AG04449 (cell line): ENCODE data around the gene TTYH2.
"Not testable (repeated sequence)": the region's sequence is repeated elsewhere in the genome, so short reads cannot be mapped to it uniquely, and the experiment has no call there.

ENCODE experiments used
- CTCF ChIA-PET: fragments of 350-600 bp; formaldehyde crosslinking; extraction: SDS; loops from one replicate; lab custom pipeline; 2021; ENCODE audit warnings: antibody characterized with exemption; lab: Yijun Ruan, JAX
- POLR2A ChIA-PET: fragments of 400-600, 350-600 bp; formaldehyde crosslinking; extraction: SDS; loops from one replicate; lab custom pipeline; 2020; ENCODE audit warnings: antibody characterized with exemption, inconsistent platforms; lab: Yijun Ruan, JAX
- DNase-seq: peaks from one replicate; pipeline ENCODE4 v3.0.0-alpha.2; 2010; ENCODE audit warnings: low read depth, low spot score
- H3K4me3 ChIP-seq: 2 replicates; pipeline ENCODE4 v1.5.1; 2011; ENCODE audit warnings: low read depth, mild to moderate bottlenecking, control low read depth, low read length
- CTCF ChIP-seq: IDR thresholded peaks from one replicate; pipeline ENCODE4 v1.5.1; 2011; ENCODE audit warnings: mild to moderate bottlenecking, moderate library complexity, low read length, control low read depth, inconsistent platforms; ENCODE audit not compliant: insufficient read depth; ENCODE audit errors: missing control alignments

The TTYH2 gene

GRCh38 chr17:74183411-74183810 is 30.0 kb upstream of the TTYH2 start:
- no peak for TF ChIP-seq CTCF
- H3K4me3 ChIP-seq: no peak overlapping the region
- POLR2A ChIA-PET: no interaction called here
- no peak for DNase-seq
- CTCF ChIA-PET: interaction anchor here (1.2 to 1.7 kb wide), 2 partner anchors 20 to 752 kb away, joined by 3 to 4 read pairs; partner anchors contain the start of gene RPL38

GRCh38 chr17:74185571-74186185 is 27.7 kb upstream of the TTYH2 start:
- no peak for TF ChIP-seq CTCF
- DNase-seq: no peak
- ChIA-PET POLR2A (no interaction called here), CTCF (interaction anchor here (0.7 to 11.4 kb wide), 2 partner anchors 17 to 272 kb away, joined by 3 to 138 read pairs; partner anchors contain the start of gene RPL38)
- no peak overlapping the region for H3K4me3 ChIP-seq

- ChIA-PET POLR2A (no interaction called here), CTCF (interaction anchor here (2.1 to 11.4 kb wide), 2 partner anchors 16 to 757 kb away, joined by 6 to 138 read pairs; partner anchors contain the start of gene RPL38)
- no peak for TF ChIP-seq CTCF
- DNase-seq: no peak
- no peak overlapping the region for H3K4me3 ChIP-seq
Observed at GRCh38 chr17:74186498-74186897, 26.9 kb upstream of the TTYH2 start.

- ChIA-PET CTCF (interaction anchor here (0.9 to 11.4 kb wide), 4 partner anchors 9 to 758 kb away, joined by 3 to 138 read pairs (median 6); partner anchors contain the start of gene RPL38), POLR2A (no interaction called here)
- DNase-seq: no peak
- no peak overlapping the region for H3K4me3 ChIP-seq
- no peak for TF ChIP-seq CTCF
Observed at GRCh38 chr17:74187761-74188160, 25.6 kb upstream of the TTYH2 start.

GRCh38 chr17:74188687-74189086 is 24.7 kb upstream of the TTYH2 start:
- CTCF ChIA-PET: interaction anchor here (1.6 to 11.4 kb wide), 3 partner anchors 11 to 759 kb away, joined by 6 to 138 read pairs (median 7); partner anchors contain the start of gene RPL38
- H3K4me3 ChIP-seq, POLR2A ChIA-PET, DNase-seq: not testable (repeated sequence)

- ChIA-PET POLR2A (interaction anchor here (0.8 kb wide), 1 partner anchor 13 kb away, joined by 5 read pairs; the partner anchor contains the start of gene RPL38), CTCF (interaction anchor here (1.3 to 11.4 kb wide), 2 partner anchors 12 to 13 kb away, joined by 4 to 138 read pairs; partner anchors contain the start of gene RPL38)
- no peak overlapping the region for H3K4me3 ChIP-seq
- no peak for DNase-seq
- no peak for TF ChIP-seq CTCF
Observed at GRCh38 chr17:74190154-74190553, 23.2 kb upstream of the TTYH2 start.
